GM18873 (cell line): ENCODE results near the gene RNF144B.

Experiments used
- ATAC-seq: cut with Tn5 transposase; IDR thresholded peaks from one replicate; pipeline ENCODE4 v1.9.1; 2021; ENCODE audit warnings: mild to moderate bottlenecking, moderate library complexity, moderate number of reproducible peaks; ENCODE audit not compliant: unreplicated experiment, low FRiP score

The RNF144B gene

DNA sequence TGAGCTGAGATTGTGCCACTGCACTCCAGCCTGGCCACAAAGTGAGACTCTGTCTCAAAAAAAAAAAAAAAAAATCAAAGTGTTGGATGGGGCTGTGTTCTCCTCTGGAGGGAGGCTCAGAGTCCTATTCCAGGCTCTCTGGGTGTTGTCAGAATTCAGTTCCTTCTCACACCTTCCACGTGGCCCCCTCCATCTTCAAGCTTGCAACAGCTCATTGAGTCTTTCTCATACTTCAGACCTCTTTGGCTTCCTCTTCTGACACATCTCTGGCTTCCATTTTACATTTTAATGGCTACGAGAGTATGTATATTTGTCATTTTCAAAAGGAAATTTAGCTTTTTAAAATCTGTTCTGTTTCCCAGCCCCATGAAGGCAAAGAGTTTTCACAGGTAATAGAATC is 85.8 kb downstream of the RNF144B start:
- no peak for ATAC-seq

DNA sequence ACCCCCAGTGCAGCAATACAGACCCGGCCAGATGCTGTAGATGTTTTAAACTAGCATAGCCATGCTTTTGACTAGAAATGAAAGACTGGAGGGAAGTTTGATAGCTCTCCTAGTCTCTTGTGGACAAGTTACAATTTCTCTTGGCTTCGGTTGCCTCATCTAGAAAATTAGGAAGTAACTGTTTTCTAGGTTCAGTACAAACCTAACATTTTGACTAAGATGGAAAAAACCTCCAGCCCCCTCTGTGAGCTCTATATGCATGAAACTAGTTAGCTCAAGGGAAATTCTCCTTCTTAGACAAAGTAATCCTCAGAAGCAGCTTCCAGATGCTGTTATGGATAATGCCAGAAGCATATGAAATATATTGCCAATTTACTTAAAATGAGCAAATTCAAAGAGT is 86.6 kb downstream of the RNF144B start:
- no peak for ATAC-seq

DNA sequence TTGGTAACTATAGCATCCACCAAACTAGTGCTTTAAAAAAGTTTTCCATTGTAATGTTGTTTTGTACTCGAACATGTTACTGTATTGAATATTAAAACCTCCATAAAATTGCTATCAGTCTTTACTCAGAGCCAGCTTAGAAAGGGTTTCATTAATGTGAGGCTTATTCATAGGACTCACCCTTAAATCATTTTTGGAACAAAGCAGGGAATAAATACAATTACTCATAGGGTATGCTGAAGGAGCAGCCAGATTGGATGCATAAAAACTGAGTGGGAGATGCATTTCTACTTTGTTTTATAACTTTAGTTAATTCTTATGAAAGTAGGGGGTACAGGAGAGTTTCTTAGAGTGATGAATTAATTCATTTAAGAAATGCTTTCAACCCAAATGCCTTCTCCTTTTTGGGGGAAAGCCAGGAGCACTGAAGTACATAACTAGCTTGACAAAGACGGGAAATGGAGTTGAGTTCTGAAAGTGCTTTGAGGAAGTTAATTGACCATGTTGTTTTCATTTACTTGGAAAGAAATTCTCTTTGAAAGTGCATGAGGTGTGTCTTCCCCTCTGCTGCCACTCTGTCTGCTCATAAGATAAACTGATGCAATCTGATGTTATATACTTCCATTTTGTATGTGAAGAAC is 90.3 kb downstream of the RNF144B start:
- no peak for ATAC-seq

DNA sequence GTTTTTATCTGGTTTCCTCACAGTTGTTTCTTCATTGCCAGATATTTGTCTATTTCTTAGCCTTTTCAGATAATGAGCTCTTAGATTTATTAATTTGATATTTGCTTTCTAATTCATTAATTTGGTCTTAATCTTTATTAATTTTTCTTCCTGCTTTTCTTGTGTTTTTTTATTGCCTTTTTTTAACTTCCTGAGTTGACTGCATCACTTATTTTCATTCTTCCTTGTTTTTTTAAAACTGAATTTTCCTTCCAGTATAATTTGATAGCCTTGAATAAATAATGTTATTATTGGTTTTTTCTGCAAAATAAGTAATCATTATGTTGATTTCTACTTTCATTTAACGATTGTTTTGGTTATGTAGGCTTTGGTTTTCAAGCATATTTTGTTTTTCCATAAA is 91.5 kb downstream of the RNF144B start:
- ATAC-seq, result no peak

DNA sequence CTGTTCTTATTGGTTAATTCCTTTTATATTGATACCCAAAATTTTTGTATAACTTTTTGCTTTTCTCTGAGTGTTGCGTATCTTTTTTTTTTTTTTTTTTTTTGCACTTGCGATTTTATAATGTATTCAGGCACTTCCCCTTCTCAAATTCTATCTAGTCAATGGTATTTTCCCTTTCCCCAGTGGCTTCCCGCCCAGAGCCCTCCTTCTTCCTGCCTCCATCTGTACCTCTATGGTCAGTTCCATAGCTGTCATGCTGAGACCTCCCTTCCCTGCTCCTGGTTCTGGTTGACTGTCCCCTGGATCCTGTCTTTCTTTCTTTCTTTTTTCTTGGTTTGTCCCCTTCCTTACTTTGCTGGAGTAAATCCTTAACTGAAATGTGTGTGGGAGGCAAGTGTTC is 94.7 kb downstream of the RNF144B start:
- no peak for ATAC-seq

DNA sequence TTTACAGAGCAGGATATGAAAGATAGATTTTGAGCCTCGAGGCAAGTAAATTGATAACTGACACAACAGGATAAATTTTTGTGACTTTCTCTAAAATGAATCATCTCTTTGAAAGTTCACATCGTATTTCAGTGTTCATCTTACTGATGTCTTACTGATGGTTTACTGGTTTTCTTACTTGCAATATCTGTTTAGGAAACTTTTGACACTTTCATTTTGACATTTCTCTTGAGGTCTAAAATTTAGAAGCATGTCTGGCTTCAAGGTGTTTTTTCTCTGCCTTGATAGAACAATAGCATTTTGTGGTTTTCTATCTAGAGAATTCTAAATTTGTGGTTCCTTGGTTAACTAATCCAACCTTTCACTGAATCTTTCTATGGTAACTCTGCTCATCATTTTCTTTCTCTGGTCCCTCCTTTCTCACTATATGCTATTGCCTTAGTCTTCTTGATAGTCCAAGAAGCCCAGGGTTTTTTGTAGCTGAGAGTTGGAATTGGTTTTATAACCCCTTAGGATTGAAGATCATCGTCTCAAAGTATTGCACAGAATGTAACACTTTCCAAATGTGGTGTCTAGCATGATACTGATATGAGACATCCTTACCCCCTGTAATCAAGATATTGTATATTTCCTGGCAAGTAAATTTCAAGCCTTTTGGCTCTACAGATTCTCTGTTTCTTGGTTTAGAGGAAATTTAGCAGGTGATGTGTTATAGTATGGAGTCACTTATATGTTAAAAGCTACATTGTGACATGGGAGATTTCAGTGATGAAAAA is 98.7 kb downstream of the RNF144B start:
- no peak for ATAC-seq

GRCh38 chr6:18488004-18488403 is 100.9 kb downstream of the RNF144B start:
- no peak for ATAC-seq

DNA sequence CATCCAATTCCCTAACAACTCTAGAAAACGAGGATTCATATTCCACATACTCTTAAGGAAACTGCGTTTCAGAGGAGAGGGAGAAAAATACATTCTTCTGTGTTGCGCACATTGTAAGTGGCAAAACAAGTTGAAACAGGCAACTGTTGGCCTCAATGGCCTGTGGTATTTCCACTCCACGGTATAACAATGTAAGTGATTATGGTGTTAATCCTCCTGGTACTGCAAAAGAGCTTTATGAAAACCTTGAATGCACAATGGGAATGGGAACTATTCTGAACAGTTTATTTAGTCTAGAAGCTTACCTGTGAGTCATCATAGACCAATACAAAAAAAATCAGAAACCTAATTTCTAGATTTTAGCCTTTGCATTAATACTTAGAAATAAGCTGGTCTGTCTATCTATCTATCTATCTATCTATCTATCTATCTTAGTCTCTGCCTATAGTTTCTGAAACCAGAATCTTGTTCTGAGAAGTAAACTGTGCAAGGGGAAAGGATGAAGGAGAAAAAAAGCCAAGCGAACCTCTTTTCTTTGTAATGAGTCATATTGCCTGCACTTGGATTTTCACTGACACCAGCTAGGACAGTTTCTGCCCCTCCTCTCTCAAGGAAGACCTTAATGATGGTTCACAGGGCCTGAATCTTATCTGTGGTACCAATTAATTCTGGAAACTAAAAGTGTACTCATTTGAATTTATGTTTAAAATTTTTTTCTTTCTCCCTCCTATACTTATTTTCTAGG is 101.5 kb downstream of the RNF144B start:
- ATAC-seq, result no peak

- no peak for ATAC-seq
These were observed 102.2 kb downstream of the RNF144B start for GRCh38 chr6:18489335-18489734.

DNA sequence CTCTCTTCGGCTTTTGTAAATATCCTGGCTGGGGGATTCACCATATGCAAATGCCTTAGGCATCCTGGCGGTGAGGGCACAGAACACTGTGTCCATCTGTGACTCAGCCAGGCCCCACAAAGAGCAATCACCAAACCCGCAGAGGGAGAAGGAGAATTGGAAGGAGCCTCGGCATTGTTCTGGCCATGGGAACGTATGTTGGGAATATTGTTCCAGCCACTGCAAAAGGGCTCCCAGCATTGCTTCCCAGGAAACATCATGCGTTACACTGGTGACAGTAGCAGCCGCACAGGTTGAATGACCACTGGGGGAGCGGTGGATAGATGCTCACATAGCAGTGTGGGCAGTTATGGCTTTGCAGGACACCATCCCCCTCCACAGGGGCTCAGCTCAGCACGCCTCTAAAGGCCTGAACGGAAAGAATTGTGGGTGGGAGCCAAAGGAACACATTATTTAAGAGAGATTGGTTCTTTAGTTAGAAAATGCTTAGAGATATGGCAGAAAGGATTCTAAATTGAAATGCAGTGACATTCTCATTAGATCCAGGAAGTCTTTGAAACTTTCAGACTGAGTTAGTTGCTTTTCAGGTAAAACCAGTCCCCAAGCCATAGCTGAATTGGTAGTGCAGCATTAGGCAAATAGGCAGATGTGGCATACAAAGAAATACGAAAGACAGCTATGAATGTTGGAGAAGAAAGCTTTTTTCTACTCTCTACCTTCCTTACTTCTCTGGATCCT is 104.3 kb downstream of the RNF144B start:
- no peak for ATAC-seq

- no peak for ATAC-seq
These were observed 105.8 kb downstream of the RNF144B start for GRCh38 chr6:18492972-18493371.

- ATAC-seq, result no peak
These were observed 106.3 kb downstream of the RNF144B start for GRCh38 chr6:18493382-18493891.

DNA sequence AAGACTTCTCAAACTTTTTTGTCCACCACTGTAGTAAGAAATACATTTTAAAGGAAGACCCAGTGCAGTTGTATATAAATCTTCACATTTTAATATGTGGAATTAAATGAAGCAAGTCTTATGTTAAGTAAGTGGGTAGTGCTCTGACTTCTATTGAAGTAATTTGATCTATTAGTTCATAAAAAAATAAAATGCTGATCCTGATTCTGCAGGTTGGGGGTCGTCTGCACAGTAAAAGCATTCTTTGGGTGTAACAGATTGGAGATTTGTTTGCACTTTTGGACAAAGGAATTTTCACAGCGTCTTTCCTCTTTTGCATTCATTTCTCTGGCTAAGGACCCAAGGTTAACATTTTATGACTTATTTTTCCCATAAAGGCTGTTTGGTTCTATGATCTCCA is 106.8 kb downstream of the RNF144B start:
- no peak for ATAC-seq

DNA sequence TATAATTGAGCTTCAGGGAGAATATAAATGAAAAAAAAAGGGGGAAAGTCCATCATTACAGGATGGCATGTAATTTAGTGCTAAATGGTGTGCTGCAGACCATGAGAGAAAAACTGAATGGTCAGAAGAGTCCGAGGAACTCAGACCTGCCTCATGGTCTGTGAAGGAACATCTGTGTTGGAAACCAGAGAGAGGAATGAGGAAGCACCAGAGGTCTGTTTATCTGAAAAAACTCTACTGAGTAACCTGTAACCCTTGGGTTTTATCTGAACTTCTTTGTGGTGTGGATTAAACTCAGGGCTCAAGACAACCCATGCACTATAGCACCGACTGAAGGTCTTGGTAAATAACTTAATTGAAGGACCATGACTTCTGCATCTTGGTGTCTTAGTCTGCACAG is 108.1 kb downstream of the RNF144B start:
- ATAC-seq, result no peak

- ATAC-seq, result no peak
These were observed 109.3 kb downstream of the RNF144B start for GRCh38 chr6:18496462-18496861.

DNA sequence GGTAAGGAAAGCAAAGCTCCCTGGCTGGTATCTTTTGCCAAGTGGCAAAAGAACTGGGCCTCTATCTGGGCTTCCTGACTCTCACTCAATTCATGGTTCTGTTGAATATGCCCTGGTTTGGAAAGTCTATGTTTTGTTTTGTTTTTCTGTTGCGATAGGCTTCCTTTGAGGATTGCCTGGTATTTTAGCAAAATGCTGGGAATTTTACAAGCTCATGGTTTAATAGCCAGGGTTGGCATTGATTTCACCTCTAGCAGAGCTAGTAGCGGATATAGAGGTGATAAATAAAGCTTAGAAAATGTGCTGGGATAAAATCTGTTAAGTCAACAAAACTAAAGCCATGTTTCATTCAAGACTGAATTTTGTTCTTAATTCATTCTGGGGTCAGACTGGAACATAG is 109.9 kb downstream of the RNF144B start:
- no peak for ATAC-seq

- no peak for ATAC-seq
These were observed 111.3 kb downstream of the RNF144B start for GRCh38 chr6:18498408-18498807.

DNA sequence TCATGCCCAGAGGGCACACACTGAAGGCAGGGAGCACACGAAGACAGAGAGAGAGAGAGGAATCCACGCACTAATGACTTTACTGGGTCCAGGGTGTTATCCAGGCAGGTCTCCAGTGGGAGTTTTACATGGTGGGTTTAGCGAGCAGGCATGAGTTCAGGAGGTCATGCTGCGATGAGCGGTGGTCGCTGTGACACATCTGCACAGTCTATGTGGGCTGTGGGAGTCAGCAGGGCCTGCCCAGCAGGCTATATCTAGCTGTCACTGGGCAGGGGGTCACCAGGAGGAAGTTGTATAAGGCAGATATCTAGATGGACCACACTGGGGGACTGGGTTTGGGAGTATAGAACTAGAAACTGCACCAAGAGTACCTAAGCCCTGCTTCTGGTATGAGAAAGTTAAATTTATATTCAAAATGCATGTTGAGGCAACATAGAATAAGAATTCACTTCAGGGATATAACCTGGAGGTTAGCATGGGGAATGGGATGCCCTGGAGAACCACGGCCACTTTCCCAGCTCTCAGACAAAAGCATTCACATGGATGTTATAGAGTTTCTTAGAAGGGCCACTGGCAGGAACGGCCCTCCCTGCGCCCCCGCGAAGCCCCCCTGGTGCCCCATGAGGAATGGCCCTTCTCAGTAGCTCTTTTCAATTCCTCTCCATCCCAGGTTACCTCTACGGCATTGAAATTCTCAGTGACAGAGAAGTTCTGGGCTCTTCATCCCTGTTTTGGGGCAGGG is 113.9 kb downstream of the RNF144B start:
- ATAC-seq, result no peak

DNA sequence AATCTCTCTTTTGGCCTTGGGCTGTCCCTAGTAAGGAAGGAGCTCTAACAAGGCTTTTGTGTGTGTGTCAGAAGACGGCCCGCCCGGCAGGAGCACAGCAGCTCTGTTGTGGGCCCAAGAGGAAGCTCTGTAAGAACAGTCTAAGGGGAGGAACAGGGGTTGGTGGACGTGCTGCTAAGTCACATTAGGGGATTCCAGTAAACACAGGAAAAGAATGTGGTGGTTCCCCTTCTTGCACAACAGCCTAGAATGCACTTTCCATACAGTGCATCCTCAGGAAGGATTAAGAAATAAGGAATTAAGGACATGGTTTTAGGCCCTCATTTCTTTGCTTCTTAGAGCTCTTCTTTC is 114.5 kb downstream of the RNF144B start:
- no peak for ATAC-seq

DNA sequence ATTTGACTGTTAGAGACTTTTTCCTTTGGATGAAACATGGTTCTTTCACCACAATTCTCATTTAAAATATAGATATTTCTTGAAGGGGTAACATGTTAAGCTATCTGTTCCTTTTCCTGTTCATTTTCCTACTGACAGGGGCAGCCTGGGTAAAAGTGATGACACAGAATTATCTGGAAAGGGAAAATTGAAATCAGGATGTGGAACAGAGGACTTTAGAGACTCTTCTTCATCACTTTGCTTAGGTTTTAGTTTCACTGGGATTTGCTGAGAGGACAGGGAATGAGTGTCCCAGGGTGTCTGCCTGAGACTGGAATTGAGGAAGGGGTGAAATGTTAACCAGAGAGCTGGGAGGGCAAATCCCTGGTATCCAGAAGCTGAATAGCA is 116.0 kb downstream of the RNF144B start:
- no peak for ATAC-seq
